Progenitor cell of endocrine pancreas (in vitro differentiated cells): ENCODE measurements around the gene PIPOX. TPM values are rescaled to one million over a fixed set of nuclear protein-coding genes. Genes with fewer than 3 reads are reported as not detected.

Experiments
- DNase-seq: peaks from one replicate; pipeline ENCODE4 v3.0.0; 2021; ENCODE audit warnings: low spot score; ENCODE audit not compliant: unreplicated experiment
- H3K27ac Mint-ChIP-seq: 2 replicates; pipeline ENCODE4 v1.8.0; 2021; ENCODE audit warnings: mild to moderate bottlenecking, moderate library complexity, mixed read lengths
- H3K27me3 Mint-ChIP-seq: 2 replicates; pipeline ENCODE4 v1.8.0; 2021; ENCODE audit warnings: mixed read lengths
- H3K36me3 Mint-ChIP-seq: 2 replicates; pipeline ENCODE4 v1.8.0; 2022; ENCODE audit warnings: mixed read lengths; ENCODE audit not compliant: insufficient read depth
- H3K4me1 Mint-ChIP-seq: 2 replicates; pipeline ENCODE4 v1.8.0; 2021; ENCODE audit warnings: low read depth, mixed read lengths
- H3K4me3 Mint-ChIP-seq: 2 replicates; pipeline ENCODE4 v1.8.0; 2021; ENCODE audit warnings: low read depth, mild to moderate bottlenecking, moderate library complexity, mixed read lengths
- H3K9me3 Mint-ChIP-seq: 2 replicates; pipeline ENCODE4 v1.8.0; 2021; ENCODE audit warnings: low read depth, mixed read lengths
- CTCF ChIP-seq: fragments of 200-600 bp; sonication (generic); IDR thresholded peaks from one replicate; pipeline ENCODE4 v1.5.0; 2021; ENCODE audit warnings: antibody characterized with exemption, mild to moderate bottlenecking; ENCODE audit not compliant: unreplicated experiment
- total RNA-seq: library from RNA; stranded (reverse); gene quantifications from 2 replicates; pipeline ENCODE4 v1.2.1, GENCODE V29; 2021

The PIPOX gene
- total RNA-seq, 1 donor from 2014 or later, result 5.3 TPM

DNA sequence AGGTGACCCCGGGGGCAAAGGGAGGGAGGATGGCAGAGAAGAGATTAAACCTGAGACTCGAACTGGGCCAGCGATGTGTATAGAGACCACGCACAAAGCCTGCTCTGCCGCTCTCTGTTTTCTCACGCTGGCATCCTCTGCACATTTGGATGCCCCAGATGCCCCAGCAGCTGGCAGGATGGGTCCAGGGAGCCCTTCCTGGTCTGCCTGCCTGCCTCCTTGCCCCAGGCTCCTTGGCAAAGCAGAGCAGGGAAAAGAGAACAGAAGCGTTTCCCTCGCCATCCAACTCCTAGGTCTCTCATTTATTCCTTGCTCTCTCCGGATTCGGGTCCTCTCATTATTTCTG is 5.2 kb upstream of the PIPOX start:
- Mint-ChIP-seq H3K9me3 (peaks cover 11% of the 10 kb centered on the region), H3K27me3 (peaks cover 24% of the 10 kb centered on the region), H3K4me1 (peaks cover under 1% of the 10 kb centered on the region), H3K4me3 (no peak overlapping the region), H3K27ac (no peak overlapping the region), H3K36me3 (peaks cover 2% of the 10 kb centered on the region)
- TF ChIP-seq CTCF, result no peak
- no peak for DNase-seq

DNA sequence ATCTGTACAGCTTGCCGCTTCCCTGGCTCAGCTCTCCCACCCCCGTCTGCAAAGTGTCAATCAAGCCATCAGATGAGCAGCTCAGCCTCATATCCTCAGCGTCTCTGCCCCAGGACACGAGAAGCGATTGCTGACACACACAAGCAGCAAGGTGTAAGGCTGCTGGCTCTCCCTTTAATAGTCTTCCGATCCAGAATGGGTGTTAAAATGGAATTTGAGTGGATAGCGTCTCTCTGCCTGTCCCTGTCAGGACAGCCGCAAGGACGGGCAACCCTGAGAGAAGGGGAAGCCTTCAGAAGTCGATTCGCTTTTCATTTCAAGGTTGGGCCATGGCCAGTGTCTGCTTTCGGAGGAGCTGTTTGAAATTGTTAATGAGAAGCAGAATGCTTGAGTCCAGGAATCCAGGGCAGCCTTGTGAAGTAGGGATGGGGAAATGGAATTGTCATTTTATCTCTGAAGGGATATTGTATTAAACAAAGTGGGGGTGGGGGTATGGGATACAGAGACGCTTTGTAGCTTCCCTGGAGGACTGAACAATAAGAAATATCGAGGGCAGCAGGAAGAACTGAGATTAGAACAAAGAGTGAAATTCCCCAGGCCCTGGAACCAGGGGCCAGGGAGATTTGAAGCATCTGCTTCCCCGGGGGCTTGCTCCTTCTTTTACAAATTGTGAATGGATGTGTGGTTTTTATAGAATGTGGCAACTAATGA is 4.7 kb upstream of the PIPOX start:
- no peak for TF ChIP-seq CTCF
- Mint-ChIP-seq H3K27me3 (peaks cover 21% of the 10 kb centered on the region), H3K4me1 (peaks cover 2% of the 10 kb centered on the region), H3K36me3 (peaks cover 2% of the 10 kb centered on the region), H3K4me3 (no peak overlapping the region), H3K9me3 (peaks cover 11% of the 10 kb centered on the region), H3K27ac (no peak overlapping the region)
- no peak for DNase-seq

GRCh38 chr17:29039764-29040598 is 3.0 kb upstream of the PIPOX start:
- no peak for TF ChIP-seq CTCF
- no peaks in the 10 kb centered on the region for H3K36me3 Mint-ChIP-seq
- H3K4me1 Mint-ChIP-seq, result peaks cover 2% of the 10 kb centered on the region
- no peak overlapping the region for H3K27ac Mint-ChIP-seq
- no peak overlapping the region for H3K4me3 Mint-ChIP-seq
- no peak for DNase-seq
- H3K9me3 Mint-ChIP-seq, result peaks cover 4% of the 10 kb centered on the region
- peaks cover 16% of the 10 kb centered on the region for H3K27me3 Mint-ChIP-seq

GRCh38 chr17:29041091-29041490 is 1.9 kb upstream of the PIPOX start:
- Mint-ChIP-seq H3K27me3 (peaks cover 11% of the 10 kb centered on the region), H3K4me3 (no peak overlapping the region), H3K27ac (no peak overlapping the region), H3K36me3 (no peaks in the 10 kb centered on the region), H3K9me3 (no peaks in the 10 kb centered on the region), H3K4me1 (peaks cover 7% of the 10 kb centered on the region)
- TF ChIP-seq CTCF, result no peak
- DNase-seq, result no peak

GRCh38 chr17:29041571-29041970 is 1.4 kb upstream of the PIPOX start:
- Mint-ChIP-seq H3K9me3 (no peaks in the 10 kb centered on the region), H3K36me3 (no peaks in the 10 kb centered on the region), H3K27me3 (peaks cover 14% of the 10 kb centered on the region), H3K27ac (no peak overlapping the region), H3K4me3 (no peak overlapping the region), H3K4me1 (peaks cover 8% of the 10 kb centered on the region)
- no peak for TF ChIP-seq CTCF
- no peak for DNase-seq
